Panc1 (cell line): ENCODE data around the gene SLC12A5. TPM values are rescaled to one million over a fixed set of nuclear protein-coding genes. Genes with fewer than 3 reads are reported as not detected.

ENCODE experiments used
- ATAC-seq: fragments of 200-7000 bp; cut with Tn5 transposase; 2 replicates; pipeline ENCODE4 v1.9.1; 2020; ENCODE audit warnings: mild to moderate bottlenecking, moderate library complexity
- BruUV-seq: library from RNA; stranded (reverse); fragments of 400-500 nt; replicated peaks from 2 replicates; lab custom pipeline; 2021; lab: Mats Ljungman, UMichigan
- CTCF ChIA-PET: fragments of 300-600 bp; sonication (Branson Sonifier 250); formaldehyde crosslinking; loops from one replicate; lab custom pipeline; 2022; ENCODE audit warnings: antibody characterized with exemption; lab: Charles Lee
- POLR2A ChIA-PET: fragments of 300-600 bp; sonication (Branson Sonifier 250); formaldehyde crosslinking; loops from one replicate; lab custom pipeline; 2022; ENCODE audit warnings: antibody characterized with exemption; lab: Charles Lee
- DNase-seq: peaks from one replicate; pipeline ENCODE4 v3.0.0-alpha.2; 2010; ENCODE audit warnings: low read depth, low spot score
- H3K27ac ChIP-seq: 2 replicates; pipeline ENCODE4 v1.5.1; 2011; ENCODE audit warnings: mild to moderate bottlenecking, low read length, inconsistent platforms
- H3K27me3 ChIP-seq: fragments of 200-500 bp; sonication (Bioruptor generic); 2 replicates; pipeline ENCODE4 v1.6.0; 2014; ENCODE audit warnings: low read length, inconsistent platforms; ENCODE audit not compliant: control insufficient read depth, insufficient read depth
- H3K36me3 ChIP-seq: fragments of 200-500 bp; sonication (Bioruptor generic); 2 replicates; pipeline ENCODE4 v1.5.1; 2014; ENCODE audit warnings: inconsistent platforms, mild to moderate bottlenecking, low read length, moderate library complexity; ENCODE audit not compliant: control insufficient read depth, insufficient read depth
- H3K4me1 ChIP-seq: 2 replicates; pipeline ENCODE4 v1.5.1; 2011; ENCODE audit warnings: inconsistent platforms, mild to moderate bottlenecking, low read length, moderate library complexity; ENCODE audit not compliant: control insufficient read depth, insufficient read depth
- H3K4me3 ChIP-seq, 2 experiments: 2 replicates each; pipeline ENCODE4 v1.5.1; 2011 to 2012; ENCODE audit warnings: low read depth in 2 of 2, low read length in 2 of 2, mild to moderate bottlenecking in 2 of 2, inconsistent platforms in 1 of 2, moderate library complexity in 1 of 2
- H3K9me3 ChIP-seq: fragments of 200-500 bp; sonication (Bioruptor generic); 2 replicates; pipeline ENCODE4 v1.5.1; 2014; ENCODE audit warnings: low read depth, mild to moderate bottlenecking, inconsistent platforms, low read length, moderate library complexity; ENCODE audit not compliant: control insufficient read depth, insufficient read depth
- CTCF ChIP-seq: fragments of 450-650 bp; IDR thresholded peaks from 2 replicates; pipeline ENCODE4 v1.5.1; 2017; ENCODE audit warnings: mild to moderate bottlenecking
- POLR2AphosphoS5 ChIP-seq: IDR thresholded peaks from 2 replicates; pipeline ENCODE4 v1.6.1; 2012; ENCODE audit warnings: mild to moderate bottlenecking, low read depth, low read length, moderate library complexity
- REST ChIP-seq, 2 experiments: IDR thresholded peaks; 2 replicates each; pipeline ENCODE4 v1.6.1; 2011 to 2012; ENCODE audit warnings: low read depth in 2 of 2, control low read depth in 1 of 2, low read length in 1 of 2, mild to moderate bottlenecking in 1 of 2, moderate library complexity in 1 of 2; ENCODE audit not compliant: insufficient read depth in 1 of 2
- SIN3A ChIP-seq: IDR thresholded peaks from 2 replicates; pipeline ENCODE4 v1.6.1; 2012; ENCODE audit warnings: low read depth, mild to moderate bottlenecking, low read length, moderate library complexity, borderline replicate concordance; ENCODE audit not compliant: insufficient read depth
- TCF7L2 ChIP-seq: IDR thresholded peaks from 2 replicates; pipeline ENCODE4 v1.6.1; 2011; ENCODE audit warnings: mild to moderate bottlenecking, low read depth, low read length, inconsistent platforms
- in situ Hi-C: cut with HindIII; loops from 2 replicates; pipeline ENCODE4 v1.10.0; 2016; ENCODE audit warnings: low sequenced_read_pairs, low pct_unique_long_range_greater_than_20kb
- intact Hi-C: fragments of 100-400 bp; cut with micrococcal nuclease; formaldehyde crosslinking; loops from one replicate; pipeline ENCODE4 v1.10.0; 2022; ENCODE audit not compliant: unreplicated experiment
- total RNA-seq: library from RNA; stranded (reverse); gene quantifications from one replicate; pipeline ENCODE4 v1.2.1, GENCODE V29; 2021; ENCODE audit not compliant: unreplicated experiment

The SLC12A5 gene
- total RNA-seq, 1 experiment from 2014 or later = 11.8 TPM

GRCh38 chr20:45998761-45999160 is 30.3 kb upstream of the SLC12A5 start:
- Histone ChIP-seq H3K4me1 (peaks cover 14% of the 10 kb centered on the region), H3K36me3 (no peaks in the 10 kb centered on the region), H3K27me3 (no peaks in the 10 kb centered on the region), H3K9me3 (no peaks in the 10 kb centered on the region), H3K27ac (no peak overlapping the region), H3K4me3 (no peak overlapping the region)
- no peak for ATAC-seq
- intact Hi-C loops = no loop called here
- DNase-seq = no peak
- TF ChIP-seq SIN3A (no peak), TCF7L2 (no peak), CTCF (no peak), REST (IDR thresholded peaks at IDR 0.05; ENCODE audit: insufficient read depth in 1 of 2, low read depth in 2 of 2, low read length in 1 of 2) (no peak), POLR2AphosphoS5 (no peak)
- in situ Hi-C loops = no loop called here
- no TSS peak for BruUV-seq
- POLR2A ChIA-PET = no interaction called here
- CTCF ChIA-PET = no interaction called here

GRCh38 chr20:45999557-46000261 is 29.3 kb upstream of the SLC12A5 start:
- POLR2A ChIA-PET = no interaction called here
- Histone ChIP-seq H3K4me3 (no peak overlapping the region), H3K9me3 (no peaks in the 10 kb centered on the region), H3K4me1 (peaks cover 10% of the 10 kb centered on the region), H3K27me3 (no peaks in the 10 kb centered on the region), H3K27ac (no peak overlapping the region), H3K36me3 (no peaks in the 10 kb centered on the region)
- BruUV-seq = no TSS peak
- TF ChIP-seq TCF7L2 (no peak), REST (IDR thresholded peaks at IDR 0.05; ENCODE audit: insufficient read depth in 1 of 2, low read depth in 2 of 2, low read length in 1 of 2) (no peak), POLR2AphosphoS5 (no peak), CTCF (no peak), SIN3A (no peak)
- ATAC-seq (no peak), DNase-seq (no peak)
- intact Hi-C loops (no loop called here), in situ Hi-C loops (no loop called here)
- CTCF ChIA-PET = no interaction called here
